Suprapubic skin (tissue), 3 donors: ENCODE data around the gene PGA3.

Experiments used
- POLR2A ChIP-seq, 2 donors: fragments of 450-650 bp; IDR thresholded peaks; one replicate each; pipeline ENCODE4 v1.6.1; 2017; ENCODE audit warnings: antibody characterized with exemption in 2 of 2, mild to moderate bottlenecking in 2 of 2, moderate library complexity in 2 of 2
- TF ChIP-seq, protein P1 (sequence below), 2 donors: fragments of 200-600 bp in 1 of 2; fragments of 450-650 bp in 1 of 2; sonication (generic) in 1 of 2; IDR thresholded peaks; one replicate each; pipeline ENCODE4 v1.5.1; 2016 to 2019; ENCODE audit warnings: antibody characterized with exemption in 2 of 2, mild to moderate bottlenecking in 1 of 2, moderate library complexity in 1 of 2

DNA sequence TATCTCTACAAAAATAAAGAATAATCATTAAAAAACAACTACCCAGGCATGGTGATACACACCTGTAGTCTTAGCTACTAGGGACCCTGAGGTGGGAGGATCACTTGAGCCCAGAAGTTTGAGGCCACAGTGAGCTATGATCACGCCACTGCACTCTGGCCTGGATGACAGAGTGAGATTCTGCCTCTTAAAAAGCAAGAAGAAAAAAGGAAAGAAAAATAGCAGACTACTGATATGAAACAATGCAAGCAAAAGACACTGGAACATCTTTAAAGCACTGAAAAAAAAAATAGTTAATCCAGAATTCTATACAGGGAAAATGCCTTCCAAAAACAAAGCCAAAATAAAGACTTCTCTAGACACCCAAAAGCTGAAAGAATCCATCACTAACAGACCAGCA, 48.0 kb upstream of the PGA3 start:
- TF ChIP-seq, protein P1, sequence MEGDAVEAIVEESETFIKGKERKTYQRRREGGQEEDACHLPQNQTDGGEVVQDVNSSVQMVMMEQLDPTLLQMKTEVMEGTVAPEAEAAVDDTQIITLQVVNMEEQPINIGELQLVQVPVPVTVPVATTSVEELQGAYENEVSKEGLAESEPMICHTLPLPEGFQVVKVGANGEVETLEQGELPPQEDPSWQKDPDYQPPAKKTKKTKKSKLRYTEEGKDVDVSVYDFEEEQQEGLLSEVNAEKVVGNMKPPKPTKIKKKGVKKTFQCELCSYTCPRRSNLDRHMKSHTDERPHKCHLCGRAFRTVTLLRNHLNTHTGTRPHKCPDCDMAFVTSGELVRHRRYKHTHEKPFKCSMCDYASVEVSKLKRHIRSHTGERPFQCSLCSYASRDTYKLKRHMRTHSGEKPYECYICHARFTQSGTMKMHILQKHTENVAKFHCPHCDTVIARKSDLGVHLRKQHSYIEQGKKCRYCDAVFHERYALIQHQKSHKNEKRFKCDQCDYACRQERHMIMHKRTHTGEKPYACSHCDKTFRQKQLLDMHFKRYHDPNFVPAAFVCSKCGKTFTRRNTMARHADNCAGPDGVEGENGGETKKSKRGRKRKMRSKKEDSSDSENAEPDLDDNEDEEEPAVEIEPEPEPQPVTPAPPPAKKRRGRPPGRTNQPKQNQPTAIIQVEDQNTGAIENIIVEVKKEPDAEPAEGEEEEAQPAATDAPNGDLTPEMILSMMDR (IDR thresholded peaks at IDR 0.05) = no peak
- no peak for TF ChIP-seq POLR2A (IDR thresholded peaks at IDR 0.05)
